HEK293 (cell line): ENCODE results near the gene SEPTIN3.

Experiments used
- CTCF ChIA-PET: fragments of 350-600 bp; formaldehyde crosslinking; extraction: SDS; loops from one replicate; lab custom pipeline; 2021; ENCODE audit warnings: antibody characterized with exemption; lab: Yijun Ruan, JAX
- POLR2A ChIA-PET: fragments of 300-600 bp; formaldehyde crosslinking; extraction: SDS; loops from one replicate; lab custom pipeline; 2020; ENCODE audit warnings: antibody characterized with exemption, inconsistent platforms; lab: Yijun Ruan, JAX
- H3K27ac ChIP-seq: fragments of 200-500 bp; sonication (Bioruptor generic); 2 replicates; pipeline ENCODE4 v1.5.1; 2014; ENCODE audit warnings: low read depth, low read length, control low read depth, inconsistent platforms; ENCODE audit errors: extremely low read depth
- H3K36me3 ChIP-seq, 2 experiments: fragments of 200-500 bp in 1 of 2; sonication (Bioruptor generic) in 1 of 2; 1 replicate in 1 of 2; 2 replicates in 1 of 2; pipeline ENCODE4 v1.5.1; 2014 to 2017; ENCODE audit warnings: inconsistent platforms in 2 of 2, low read length in 2 of 2; ENCODE audit not compliant: control insufficient read depth in 2 of 2, insufficient read depth in 1 of 2
- H3K4me1 ChIP-seq: fragments of 200-500 bp; sonication (Bioruptor generic); 2 replicates; pipeline ENCODE4 v1.5.1; 2014; ENCODE audit warnings: mild to moderate bottlenecking, low read length, inconsistent platforms; ENCODE audit not compliant: control insufficient read depth, insufficient read depth
- H3K4me3 ChIP-seq: 2 replicates; pipeline ENCODE4 v1.5.1; 2011; ENCODE audit warnings: low read depth, mild to moderate bottlenecking, control low read depth, low read length, moderate library complexity
- H3K9me3 ChIP-seq: fragments of 200-500 bp; sonication (Bioruptor generic); 2 replicates; pipeline ENCODE4 v1.5.1; 2014; ENCODE audit warnings: low read depth, low read length, inconsistent platforms; ENCODE audit not compliant: control insufficient read depth, insufficient read depth
- EGR2 ChIP-seq: fragments of 450-650 bp; formaldehyde crosslinking; IDR thresholded peaks from 2 replicates; pipeline ENCODE4 v1.5.1; 2016; ENCODE audit warnings: low read depth, missing biosample characterization, missing genetic modification characterization
- GLIS1 ChIP-seq: fragments of 450-650 bp; formaldehyde crosslinking; IDR thresholded peaks from 2 replicates; pipeline ENCODE4 v1.5.1; 2016; ENCODE audit warnings: missing biosample characterization, missing genetic modification characterization
- GLIS2 ChIP-seq: fragments of 450-650 bp; formaldehyde crosslinking; IDR thresholded peaks from 2 replicates; pipeline ENCODE4 v1.5.1; 2016; ENCODE audit warnings: missing biosample characterization, missing genetic modification characterization
- KLF10 ChIP-seq: fragments of 450-650 bp; IDR thresholded peaks from 2 replicates; pipeline ENCODE4 v1.5.1; 2018; ENCODE audit warnings: missing biosample characterization, mild to moderate bottlenecking, missing genetic modification characterization
- MYNN ChIP-seq: fragments of 450-650 bp; formaldehyde crosslinking; IDR thresholded peaks from 2 replicates; pipeline ENCODE4 v1.5.1; 2016; ENCODE audit warnings: missing biosample characterization, missing genetic modification characterization, borderline replicate concordance
- ZBTB17 ChIP-seq: fragments of 450-650 bp; formaldehyde crosslinking; IDR thresholded peaks from 2 replicates; pipeline ENCODE4 v1.5.1; 2016; ENCODE audit warnings: missing biosample characterization, missing genetic modification characterization
- ZBTB48 ChIP-seq: fragments of 450-650 bp; formaldehyde crosslinking; IDR thresholded peaks from 2 replicates; pipeline ENCODE4 v1.5.1; 2016; ENCODE audit warnings: missing biosample characterization, missing genetic modification characterization
- ZBTB7A ChIP-seq: fragments of 450-650 bp; formaldehyde crosslinking; IDR thresholded peaks from 2 replicates; pipeline ENCODE4 v1.5.1; 2016; ENCODE audit warnings: low read depth, missing biosample characterization, missing genetic modification characterization
- ZNF2 ChIP-seq: fragments of 450-650 bp; formaldehyde crosslinking; IDR thresholded peaks from 2 replicates; pipeline ENCODE4 v1.5.1; 2016; ENCODE audit warnings: missing biosample characterization, missing genetic modification characterization
- ZNF239 ChIP-seq: fragments of 450-650 bp; formaldehyde crosslinking; IDR thresholded peaks from 2 replicates; pipeline ENCODE4 v1.5.1; 2016; ENCODE audit warnings: missing biosample characterization, missing genetic modification characterization
- ZNF354C ChIP-seq: fragments of 450-650 bp; formaldehyde crosslinking; IDR thresholded peaks from 2 replicates; pipeline ENCODE4 v1.5.1; 2016; ENCODE audit warnings: missing biosample characterization, missing genetic modification characterization, low read depth, borderline replicate concordance
- ZNF416 ChIP-seq: fragments of 450-650 bp; formaldehyde crosslinking; IDR thresholded peaks from 2 replicates; pipeline ENCODE4 v1.5.1; 2016; ENCODE audit warnings: missing biosample characterization, missing genetic modification characterization
- ZNF501 ChIP-seq: fragments of 450-650 bp; formaldehyde crosslinking; IDR thresholded peaks from 2 replicates; pipeline ENCODE4 v1.5.1; 2016; ENCODE audit warnings: missing biosample characterization, missing genetic modification characterization
- ZNF677 ChIP-seq: fragments of 450-650 bp; IDR thresholded peaks from 2 replicates; pipeline ENCODE4 v1.5.0; 2018; ENCODE audit warnings: missing biosample characterization, mild to moderate bottlenecking, missing genetic modification characterization, moderate library complexity
- ZSCAN16 ChIP-seq: fragments of 450-650 bp; formaldehyde crosslinking; IDR thresholded peaks from 2 replicates; pipeline ENCODE4 v1.5.1; 2016; ENCODE audit warnings: missing biosample characterization, missing genetic modification characterization
- TF ChIP-seq, protein P1 (sequence below): fragments of 450-650 bp; formaldehyde crosslinking; IDR thresholded peaks from 2 replicates; pipeline ENCODE4 v1.5.1; 2016; ENCODE audit warnings: missing biosample characterization, missing genetic modification characterization
- TF ChIP-seq, protein P2 (sequence below): fragments of 450-650 bp; formaldehyde crosslinking; IDR thresholded peaks from 2 replicates; pipeline ENCODE4 v1.5.1; 2016; ENCODE audit warnings: missing biosample characterization, missing genetic modification characterization
- TF ChIP-seq, protein P3 (sequence below): fragments of 450-650 bp; formaldehyde crosslinking; IDR thresholded peaks from 2 replicates; pipeline ENCODE4 v1.5.1; 2016; ENCODE audit warnings: missing biosample characterization, missing genetic modification characterization, low read depth
- TF ChIP-seq, protein P4 (sequence below): fragments of 450-650 bp; formaldehyde crosslinking; IDR thresholded peaks from 2 replicates; pipeline ENCODE4 v1.5.1; 2016; ENCODE audit warnings: missing biosample characterization, missing genetic modification characterization
- TF ChIP-seq, protein P5 (sequence below): fragments of 450-650 bp; formaldehyde crosslinking; IDR thresholded peaks from 2 replicates; pipeline ENCODE4; 2016; ENCODE audit warnings: missing biosample characterization, missing genetic modification characterization
- TF ChIP-seq, protein P6 (sequence below): fragments of 450-650 bp; formaldehyde crosslinking; conservative IDR thresholded peaks from 2 replicates; pipeline ENCODE4 v1.5.1; 2016; ENCODE audit warnings: low read depth, missing biosample characterization, missing genetic modification characterization

Gene SEPTIN3

DNA sequence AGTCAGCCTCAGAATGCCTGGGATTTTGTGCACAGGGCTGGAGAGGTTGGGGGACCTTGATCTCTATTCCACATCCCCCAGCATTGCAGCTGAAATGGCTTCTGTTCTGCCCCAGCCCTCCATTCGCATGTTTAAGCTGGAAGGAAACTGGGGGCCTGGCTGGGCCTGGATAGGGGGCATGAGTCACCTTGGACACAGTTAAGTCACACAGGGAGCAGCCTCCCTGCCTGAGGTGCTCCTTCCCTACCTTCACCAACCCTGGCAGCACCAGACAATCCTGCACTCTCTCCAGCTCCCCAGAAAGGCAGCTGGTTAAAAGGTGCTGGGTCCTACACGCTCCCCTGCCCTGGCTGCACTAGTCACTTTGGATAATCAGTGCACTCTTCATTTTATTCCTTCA lies 16.5 kb upstream of the SEPTIN3 start:
- TF ChIP-seq ZNF354C (tag by site-specific recombination) (no peak), ZBTB48 (tag by site-specific recombination) (no peak), GLIS2 (tag by site-specific recombination) (0 out of 2 replicates have a peak, but pooled peaks have one; percentile 48), GLIS1 (peak; percentile 40), EGR2 (no peak), ZBTB17 (tag by site-specific recombination) (no peak), ZNF2 (tag by site-specific recombination) (no peak), KLF10 (tag by site-specific recombination) (no peak), ZNF239 (tag by site-specific recombination) (no peak), ZSCAN16 (tag by site-specific recombination) (no peak), ZNF501 (tag by site-specific recombination) (no peak), MYNN (no peak), ZNF677 (no peak), ZBTB7A (tag by site-specific recombination) (no peak), ZNF416 (no peak)
- TF ChIP-seq, protein P1, sequence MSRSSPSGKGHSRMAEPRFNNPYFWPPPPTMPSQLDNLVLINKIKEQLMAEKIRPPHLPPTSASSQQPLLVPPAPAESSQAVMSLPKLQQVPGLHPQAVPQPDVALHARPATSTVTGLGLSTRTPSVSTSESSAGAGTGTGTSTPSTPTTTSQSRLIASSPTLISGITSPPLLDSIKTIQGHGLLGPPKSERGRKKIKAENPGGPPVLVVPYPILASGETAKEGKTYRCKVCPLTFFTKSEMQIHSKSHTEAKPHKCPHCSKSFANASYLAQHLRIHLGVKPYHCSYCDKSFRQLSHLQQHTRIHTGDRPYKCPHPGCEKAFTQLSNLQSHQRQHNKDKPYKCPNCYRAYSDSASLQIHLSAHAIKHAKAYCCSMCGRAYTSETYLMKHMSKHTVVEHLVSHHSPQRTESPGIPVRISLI (tag by site-specific recombination) = no peak
- TF ChIP-seq, protein P2, sequence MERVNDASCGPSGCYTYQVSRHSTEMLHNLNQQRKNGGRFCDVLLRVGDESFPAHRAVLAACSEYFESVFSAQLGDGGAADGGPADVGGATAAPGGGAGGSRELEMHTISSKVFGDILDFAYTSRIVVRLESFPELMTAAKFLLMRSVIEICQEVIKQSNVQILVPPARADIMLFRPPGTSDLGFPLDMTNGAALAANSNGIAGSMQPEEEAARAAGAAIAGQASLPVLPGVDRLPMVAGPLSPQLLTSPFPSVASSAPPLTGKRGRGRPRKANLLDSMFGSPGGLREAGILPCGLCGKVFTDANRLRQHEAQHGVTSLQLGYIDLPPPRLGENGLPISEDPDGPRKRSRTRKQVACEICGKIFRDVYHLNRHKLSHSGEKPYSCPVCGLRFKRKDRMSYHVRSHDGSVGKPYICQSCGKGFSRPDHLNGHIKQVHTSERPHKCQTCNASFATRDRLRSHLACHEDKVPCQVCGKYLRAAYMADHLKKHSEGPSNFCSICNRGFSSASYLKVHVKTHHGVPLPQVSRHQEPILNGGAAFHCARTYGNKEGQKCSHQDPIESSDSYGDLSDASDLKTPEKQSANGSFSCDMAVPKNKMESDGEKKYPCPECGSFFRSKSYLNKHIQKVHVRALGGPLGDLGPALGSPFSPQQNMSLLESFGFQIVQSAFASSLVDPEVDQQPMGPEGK (tag by site-specific recombination) = peak; percentile 25; the same call in 1 of the 2 replicates
- TF ChIP-seq, protein P3, sequence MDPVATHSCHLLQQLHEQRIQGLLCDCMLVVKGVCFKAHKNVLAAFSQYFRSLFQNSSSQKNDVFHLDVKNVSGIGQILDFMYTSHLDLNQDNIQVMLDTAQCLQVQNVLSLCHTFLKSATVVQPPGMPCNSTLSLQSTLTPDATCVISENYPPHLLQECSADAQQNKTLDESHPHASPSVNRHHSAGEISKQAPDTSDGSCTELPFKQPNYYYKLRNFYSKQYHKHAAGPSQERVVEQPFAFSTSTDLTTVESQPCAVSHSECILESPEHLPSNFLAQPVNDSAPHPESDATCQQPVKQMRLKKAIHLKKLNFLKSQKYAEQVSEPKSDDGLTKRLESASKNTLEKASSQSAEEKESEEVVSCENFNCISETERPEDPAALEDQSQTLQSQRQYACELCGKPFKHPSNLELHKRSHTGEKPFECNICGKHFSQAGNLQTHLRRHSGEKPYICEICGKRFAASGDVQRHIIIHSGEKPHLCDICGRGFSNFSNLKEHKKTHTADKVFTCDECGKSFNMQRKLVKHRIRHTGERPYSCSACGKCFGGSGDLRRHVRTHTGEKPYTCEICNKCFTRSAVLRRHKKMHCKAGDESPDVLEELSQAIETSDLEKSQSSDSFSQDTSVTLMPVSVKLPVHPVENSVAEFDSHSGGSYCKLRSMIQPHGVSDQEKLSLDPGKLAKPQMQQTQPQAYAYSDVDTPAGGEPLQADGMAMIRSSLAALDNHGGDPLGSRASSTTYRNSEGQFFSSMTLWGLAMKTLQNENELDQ = no peak
- TF ChIP-seq, protein P4, sequence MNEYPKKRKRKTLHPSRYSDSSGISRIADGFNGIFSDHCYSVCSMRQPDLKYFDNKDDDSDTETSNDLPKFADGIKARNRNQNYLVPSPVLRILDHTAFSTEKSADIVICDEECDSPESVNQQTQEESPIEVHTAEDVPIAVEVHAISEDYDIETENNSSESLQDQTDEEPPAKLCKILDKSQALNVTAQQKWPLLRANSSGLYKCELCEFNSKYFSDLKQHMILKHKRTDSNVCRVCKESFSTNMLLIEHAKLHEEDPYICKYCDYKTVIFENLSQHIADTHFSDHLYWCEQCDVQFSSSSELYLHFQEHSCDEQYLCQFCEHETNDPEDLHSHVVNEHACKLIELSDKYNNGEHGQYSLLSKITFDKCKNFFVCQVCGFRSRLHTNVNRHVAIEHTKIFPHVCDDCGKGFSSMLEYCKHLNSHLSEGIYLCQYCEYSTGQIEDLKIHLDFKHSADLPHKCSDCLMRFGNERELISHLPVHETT (tag by site-specific recombination) = no peak
- TF ChIP-seq, protein P5, sequence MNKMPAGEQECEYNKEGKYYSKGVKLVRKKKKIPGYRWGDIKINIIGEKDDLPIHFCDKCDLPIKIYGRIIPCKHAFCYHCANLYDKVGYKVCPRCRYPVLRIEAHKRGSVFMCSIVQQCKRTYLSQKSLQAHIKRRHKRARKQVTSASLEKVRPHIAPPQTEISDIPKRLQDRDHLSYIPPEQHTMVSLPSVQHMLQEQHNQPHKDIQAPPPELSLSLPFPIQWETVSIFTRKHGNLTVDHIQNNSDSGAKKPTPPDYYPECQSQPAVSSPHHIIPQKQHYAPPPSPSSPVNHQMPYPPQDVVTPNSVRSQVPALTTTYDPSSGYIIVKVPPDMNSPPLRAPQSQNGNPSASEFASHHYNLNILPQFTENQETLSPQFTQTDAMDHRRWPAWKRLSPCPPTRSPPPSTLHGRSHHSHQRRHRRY (tag by site-specific recombination) = no peak
- TF ChIP-seq, protein P6, sequence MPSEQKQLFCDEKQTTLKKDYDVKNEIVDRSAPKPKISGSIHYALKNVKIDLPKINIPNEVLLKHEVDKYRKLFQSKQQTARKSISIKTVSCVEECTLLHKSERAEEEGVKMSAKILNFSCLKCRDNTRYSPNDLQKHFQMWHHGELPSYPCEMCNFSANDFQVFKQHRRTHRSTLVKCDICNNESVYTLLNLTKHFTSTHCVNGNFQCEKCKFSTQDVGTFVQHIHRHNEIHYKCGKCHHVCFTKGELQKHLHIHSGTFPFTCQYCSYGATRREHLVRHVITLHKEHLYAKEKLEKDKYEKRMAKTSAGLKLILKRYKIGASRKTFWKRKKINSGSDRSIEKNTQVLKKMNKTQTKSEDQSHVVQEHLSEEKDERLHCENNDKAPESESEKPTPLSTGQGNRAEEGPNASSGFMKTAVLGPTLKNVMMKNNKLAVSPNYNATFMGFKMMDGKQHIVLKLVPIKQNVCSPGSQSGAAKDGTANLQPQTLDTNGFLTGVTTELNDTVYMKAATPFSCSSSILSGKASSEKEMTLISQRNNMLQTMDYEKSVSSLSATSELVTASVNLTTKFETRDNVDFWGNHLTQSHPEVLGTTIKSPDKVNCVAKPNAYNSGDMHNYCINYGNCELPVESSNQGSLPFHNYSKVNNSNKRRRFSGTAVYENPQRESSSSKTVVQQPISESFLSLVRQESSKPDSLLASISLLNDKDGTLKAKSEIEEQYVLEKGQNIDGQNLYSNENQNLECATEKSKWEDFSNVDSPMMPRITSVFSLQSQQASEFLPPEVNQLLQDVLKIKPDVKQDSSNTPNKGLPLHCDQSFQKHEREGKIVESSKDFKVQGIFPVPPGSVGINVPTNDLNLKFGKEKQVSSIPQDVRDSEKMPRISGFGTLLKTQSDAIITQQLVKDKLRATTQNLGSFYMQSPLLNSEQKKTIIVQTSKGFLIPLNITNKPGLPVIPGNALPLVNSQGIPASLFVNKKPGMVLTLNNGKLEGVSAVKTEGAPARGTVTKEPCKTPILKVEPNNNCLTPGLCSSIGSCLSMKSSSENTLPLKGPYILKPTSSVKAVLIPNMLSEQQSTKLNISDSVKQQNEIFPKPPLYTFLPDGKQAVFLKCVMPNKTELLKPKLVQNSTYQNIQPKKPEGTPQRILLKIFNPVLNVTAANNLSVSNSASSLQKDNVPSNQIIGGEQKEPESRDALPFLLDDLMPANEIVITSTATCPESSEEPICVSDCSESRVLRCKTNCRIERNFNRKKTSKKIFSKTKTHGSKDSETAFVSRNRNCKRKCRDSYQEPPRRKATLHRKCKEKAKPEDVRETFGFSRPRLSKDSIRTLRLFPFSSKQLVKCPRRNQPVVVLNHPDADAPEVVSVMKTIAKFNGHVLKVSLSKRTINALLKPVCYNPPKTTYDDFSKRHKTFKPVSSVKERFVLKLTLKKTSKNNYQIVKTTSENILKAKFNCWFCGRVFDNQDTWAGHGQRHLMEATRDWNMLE = no peak
- H3K4me1 ChIP-seq = no peaks in the 10 kb centered on the region
- no peak overlapping the region for H3K27ac ChIP-seq
- H3K9me3 ChIP-seq = no peaks in the 10 kb centered on the region
- ChIA-PET CTCF (interaction anchor here (0.8 to 1.3 kb wide), 2 partner anchors 11 to 12 kb away, joined by 3 to 4 read pairs; no protein-coding TSS in a partner anchor), POLR2A (no interaction called here)
- H3K4me3 ChIP-seq = no peak overlapping the region
- no peaks in the 10 kb centered on the region; a peak in 1 of 3 replicates for H3K36me3 ChIP-seq
